Measurements from ENCODE around the gene SMYD3.

GRCh38 chr1:246513619-246514343 lies 6.7 kb upstream of the SMYD3 start:
- TF ChIP-seq POLR2A (IDR thresholded peaks at IDR 0.05; ENCODE audit: low read length) (no peak), GATA1 (IDR thresholded peaks at IDR 0.05; ENCODE audit: low read depth, low read length) (no peak)
